ENCODE measurements around the gene RNF4. TPM values are rescaled to one million over a fixed set of nuclear protein-coding genes. Genes with fewer than 3 reads are reported as not detected.
"Not testable (repeated sequence)": the region's sequence is repeated elsewhere in the genome, so short reads cannot be mapped to it uniquely, and the experiment has no call there.

The RNF4 gene
- total and polyA plus RNA-seq, 3 donors from 2014 or later = 61.3 to 69.8 (median 68.3) TPM

- intact Hi-C loops (cut with DNase I; ENCODE audit: low total_unique reads) = no loop called here
- Histone ChIP-seq H3K9me3 (no peaks in the 10 kb centered on the region), H3K4me3 (no peak overlapping the region), H3K36me3 (ENCODE audit: low read depth, missing control alignments) (no peaks in the 10 kb centered on the region), H3K27ac (no peak overlapping the region), H3K27me3 (no peaks in the 10 kb centered on the region), H3K4me1 (no peaks in the 10 kb centered on the region)
- DNase-seq = no peak
- no peak for TF ChIP-seq CTCF (IDR thresholded peaks at IDR 0.05)
- TF ChIP-seq POLR2A (IDR thresholded peaks at IDR 0.05) = no peak
Observed at GRCh38 chr4:2546286-2546823, 77.4 kb downstream of the RNF4 start.

- intact Hi-C loops (cut with DNase I; ENCODE audit: low total_unique reads); DNase-seq: not testable (repeated sequence)
Observed at GRCh38 chr4:2546961-2547691, 78.2 kb downstream of the RNF4 start.

DNA sequence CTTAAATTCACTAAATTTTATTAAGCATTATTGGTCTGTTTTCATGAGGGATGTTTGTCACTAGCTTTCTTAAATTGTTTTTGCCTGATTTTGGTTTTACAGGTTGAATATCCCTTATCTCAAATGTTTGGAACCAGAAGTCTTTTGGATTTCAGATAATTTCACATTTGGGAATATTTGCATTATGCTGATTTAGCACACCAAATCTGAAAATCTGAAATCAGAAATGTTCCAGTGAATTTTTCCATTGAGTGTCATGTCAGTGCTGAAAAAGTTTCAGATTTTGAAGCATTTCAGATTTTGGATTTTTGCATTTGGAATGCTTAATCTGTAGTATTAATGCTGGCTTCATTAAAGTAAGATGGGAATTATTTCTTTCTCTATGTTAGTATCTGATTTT, 82.2 kb downstream of the RNF4 start:
- intact Hi-C loops (cut with DNase I; ENCODE audit: low total_unique reads) = no loop called here
- Histone ChIP-seq H3K4me3 (no peak overlapping the region), H3K9me3 (no peaks in the 10 kb centered on the region), H3K4me1 (no peaks in the 10 kb centered on the region), H3K27ac (no peak overlapping the region), H3K36me3 (ENCODE audit: low read depth, missing control alignments) (no peaks in the 10 kb centered on the region), H3K27me3 (no peaks in the 10 kb centered on the region)
- TF ChIP-seq CTCF (IDR thresholded peaks at IDR 0.05) (no peak), POLR2A (IDR thresholded peaks at IDR 0.05) (no peak)
- DNase-seq = no peak

More at GRCh38 chr4:2546961-2547691, 78.2 kb downstream of the RNF4 start:
- not testable (repeated sequence) for H3K27me3 ChIP-seq; H3K27ac ChIP-seq; H3K9me3 ChIP-seq; H3K4me3 ChIP-seq; H3K36me3 ChIP-seq (ENCODE audit: low read depth, missing control alignments); H3K4me1 ChIP-seq
- WGBS, 2 donors = 95 to 97% methylated on average over 15 to 16 of the region's 16 CpGs

- H3K9me3 ChIP-seq = no peaks in the 10 kb centered on the region
- WGBS, 2 donors = 92 to 97% methylated on average over 11 of the region's 11 CpGs
Observed at GRCh38 chr4:2552806-2553205, 83.9 kb downstream of the RNF4 start.

DNA sequence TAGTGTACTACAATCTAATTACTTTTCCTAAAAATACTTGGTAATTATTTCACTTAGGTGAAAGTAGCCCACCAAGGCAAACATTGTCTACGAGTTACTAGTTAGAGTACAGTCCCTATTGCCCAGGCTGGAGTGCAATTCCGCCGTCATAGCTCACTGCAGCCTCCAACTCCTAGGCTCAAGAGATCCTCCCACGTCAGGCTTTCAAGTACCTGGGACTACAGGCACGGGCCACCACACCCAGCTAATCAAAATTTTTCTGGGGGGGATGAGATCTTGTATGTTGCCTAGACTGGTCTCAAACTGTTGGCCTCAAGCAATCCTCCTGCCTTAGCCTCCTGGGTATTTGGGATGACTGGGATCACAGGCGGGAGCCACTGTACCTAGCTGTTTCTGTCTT, 89.4 kb downstream of the RNF4 start:
- WGBS, 2 donors = 91 to 92% methylated on average over 6 of the region's 6 CpGs

More at GRCh38 chr4:2552806-2553205, 83.9 kb downstream of the RNF4 start:
- intact Hi-C loops (cut with DNase I; ENCODE audit: low total_unique reads) = no loop called here
- TF ChIP-seq POLR2A (IDR thresholded peaks at IDR 0.05) (no peak), CTCF (IDR thresholded peaks at IDR 0.05) (no peak)
- no peaks in the 10 kb centered on the region for H3K27me3 ChIP-seq
- no peak overlapping the region for H3K27ac ChIP-seq
- no peaks in the 10 kb centered on the region for H3K36me3 ChIP-seq (ENCODE audit: low read depth, missing control alignments)
- no peak overlapping the region for H3K4me3 ChIP-seq
- no peak for DNase-seq
- H3K4me1 ChIP-seq = no peaks in the 10 kb centered on the region

More for the DNA sequence above, 89.4 kb downstream of the RNF4 start:
- intact Hi-C loops (cut with DNase I; ENCODE audit: low total_unique reads) = no loop called here
- Histone ChIP-seq H3K9me3 (no peaks in the 10 kb centered on the region), H3K27me3 (no peaks in the 10 kb centered on the region), H3K27ac (no peak overlapping the region), H3K4me1 (no peaks in the 10 kb centered on the region), H3K36me3 (ENCODE audit: low read depth, missing control alignments) (no peaks in the 10 kb centered on the region), H3K4me3 (no peak overlapping the region)
- TF ChIP-seq CTCF (IDR thresholded peaks at IDR 0.05) = no peak
- no peak for TF ChIP-seq POLR2A (IDR thresholded peaks at IDR 0.05)
- DNase-seq = no peak
